Measurements from ENCODE around the gene OR52W1.

OR52W1 gene

GRCh38 chr11:6228520-6228919, 29.5 kb downstream of the OR52W1 start:
- TF ChIP-seq CTCF (IDR thresholded peaks at IDR 0.05; ENCODE audit: borderline replicate concordance, insufficient read depth, low read depth, low read length) = no peak
- no peak overlapping the region for H3K4me3 ChIP-seq (ENCODE audit: low read depth, low read length)

GRCh38 chr11:6229911-6230310, 30.9 kb downstream of the OR52W1 start:
- H3K4me3 ChIP-seq (ENCODE audit: low read depth, low read length) = no peak overlapping the region
- no peak for TF ChIP-seq CTCF (IDR thresholded peaks at IDR 0.05; ENCODE audit: borderline replicate concordance, insufficient read depth, low read depth, low read length)

GRCh38 chr11:6232899-6233298, 33.9 kb downstream of the OR52W1 start:
- no peak overlapping the region for H3K4me3 ChIP-seq (ENCODE audit: low read depth, low read length)
- TF ChIP-seq CTCF (IDR thresholded peaks at IDR 0.05; ENCODE audit: borderline replicate concordance, insufficient read depth, low read depth, low read length) = no peak

GRCh38 chr11:6233984-6234386, 35.0 kb downstream of the OR52W1 start:
- peak overlapping the region; percentile 87 for H3K4me3 ChIP-seq (ENCODE audit: low read depth, low read length)
- TF ChIP-seq CTCF (IDR thresholded peaks at IDR 0.05; ENCODE audit: borderline replicate concordance, insufficient read depth, low read depth, low read length) = no peak

- no peak for TF ChIP-seq CTCF (IDR thresholded peaks at IDR 0.05; ENCODE audit: borderline replicate concordance, insufficient read depth, low read depth, low read length)
- peak within 1 kb of the TSS; percentile 87 for H3K4me3 ChIP-seq (ENCODE audit: low read depth, low read length)
Observed at GRCh38 chr11:6234387-6235107, 35.5 kb downstream of the OR52W1 start, which contains the start of gene FHIP1B. TSS of gene FHIP1B (minus strand) at chr11:6234636. CDS start at chr11:6224516, 10,120 bp downstream.

GRCh38 chr11:6237266-6237665, 38.2 kb downstream of the OR52W1 start:
- TF ChIP-seq CTCF (IDR thresholded peaks at IDR 0.05; ENCODE audit: borderline replicate concordance, insufficient read depth, low read depth, low read length) = no peak

GRCh38 chr11:6237761-6238302, 38.8 kb downstream of the OR52W1 start:
- no peak overlapping the region for H3K4me3 ChIP-seq (ENCODE audit: low read depth, low read length)
- TF ChIP-seq CTCF (IDR thresholded peaks at IDR 0.05; ENCODE audit: borderline replicate concordance, insufficient read depth, low read depth, low read length) = no peak

More at GRCh38 chr11:6237266-6237665, 38.2 kb downstream of the OR52W1 start:
- no peak overlapping the region for H3K4me3 ChIP-seq (ENCODE audit: low read depth, low read length)
